Mammary epithelial cell (primary cell): ENCODE measurements around the gene VIPAS39.

ENCODE experiments used
- EZH2 ChIP-seq: IDR thresholded peaks from 2 replicates; pipeline ENCODE4 v1.6.1; 2012; ENCODE audit warnings: low read length, inconsistent platforms, borderline replicate concordance
- TF ChIP-seq, protein P1 (sequence below), 2 donors: IDR thresholded peaks in 1 of 2; conservative IDR thresholded peaks in 1 of 2; 2 replicates each; pipeline ENCODE4 v1.5.1; 2011 to 2012; ENCODE audit warnings: inconsistent platforms in 2 of 2, low read length in 2 of 2, mild to moderate bottlenecking in 2 of 2, control low read depth in 1 of 2, low read depth in 1 of 2; ENCODE audit not compliant: insufficient read depth in 1 of 2; ENCODE audit errors: extremely low read depth in 1 of 2

DNA sequence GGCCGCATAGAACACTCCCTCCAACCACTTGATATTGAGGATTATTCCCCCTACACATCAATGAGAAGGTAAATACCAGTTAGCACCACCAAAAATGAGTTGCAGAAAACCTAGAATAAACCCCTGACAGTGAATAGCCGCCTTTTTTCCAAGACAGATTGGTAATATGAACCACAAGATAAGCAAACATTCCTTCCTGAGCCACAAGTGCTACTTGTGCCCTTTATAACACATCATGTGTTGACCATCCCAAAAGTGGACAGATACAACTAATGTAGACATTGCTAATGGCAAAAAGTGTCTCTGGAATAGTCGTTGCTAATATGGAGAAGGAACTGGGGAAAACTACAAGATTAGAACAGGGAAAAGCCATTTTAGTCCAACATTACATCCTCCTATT is 51.3 kb downstream of the VIPAS39 start:
- TF ChIP-seq EZH2, result no peak
- TF ChIP-seq, protein P1, sequence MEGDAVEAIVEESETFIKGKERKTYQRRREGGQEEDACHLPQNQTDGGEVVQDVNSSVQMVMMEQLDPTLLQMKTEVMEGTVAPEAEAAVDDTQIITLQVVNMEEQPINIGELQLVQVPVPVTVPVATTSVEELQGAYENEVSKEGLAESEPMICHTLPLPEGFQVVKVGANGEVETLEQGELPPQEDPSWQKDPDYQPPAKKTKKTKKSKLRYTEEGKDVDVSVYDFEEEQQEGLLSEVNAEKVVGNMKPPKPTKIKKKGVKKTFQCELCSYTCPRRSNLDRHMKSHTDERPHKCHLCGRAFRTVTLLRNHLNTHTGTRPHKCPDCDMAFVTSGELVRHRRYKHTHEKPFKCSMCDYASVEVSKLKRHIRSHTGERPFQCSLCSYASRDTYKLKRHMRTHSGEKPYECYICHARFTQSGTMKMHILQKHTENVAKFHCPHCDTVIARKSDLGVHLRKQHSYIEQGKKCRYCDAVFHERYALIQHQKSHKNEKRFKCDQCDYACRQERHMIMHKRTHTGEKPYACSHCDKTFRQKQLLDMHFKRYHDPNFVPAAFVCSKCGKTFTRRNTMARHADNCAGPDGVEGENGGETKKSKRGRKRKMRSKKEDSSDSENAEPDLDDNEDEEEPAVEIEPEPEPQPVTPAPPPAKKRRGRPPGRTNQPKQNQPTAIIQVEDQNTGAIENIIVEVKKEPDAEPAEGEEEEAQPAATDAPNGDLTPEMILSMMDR (conservative IDR thresholded peaks at IDR 0.05 in 1 of 2, IDR thresholded peaks at IDR 0.05 in 1 of 2; ENCODE audit: extremely low read depth in 1 of 2, insufficient read depth in 1 of 2, low read depth in 1 of 2, low read length in 2 of 2), result no peak
